ENCODE data around the gene ZDHHC23. TPM values are rescaled to one million over a fixed set of nuclear protein-coding genes. Genes with fewer than 3 reads are reported as not detected.

The ZDHHC23 gene
- total RNA-seq, 4 donors from 2014 or later = 15.7 to 27.2 (median 25.2) TPM

GRCh38 chr3:114011059-114011797 is 63.4 kb downstream of the ZDHHC23 start:
- Histone ChIP-seq H3K36me3 (no peaks in the 10 kb centered on the region), H3K4me1 (no peaks in the 10 kb centered on the region), H3K4me3 (peak overlapping the region in 1 of 4 donors; percentile 12), H3K9me3 (no peaks in the 10 kb centered on the region), H3K27me3 (no peaks in the 10 kb centered on the region), H3K27ac (peak overlapping the region in 1 of 4 donors; percentile 14)
- DNase-seq = no peak
- TF ChIP-seq CTCF (IDR thresholded peaks at IDR 0.05) = no peak
- no peak for TF ChIP-seq POLR2A (IDR thresholded peaks at IDR 0.05)

Other genes with a start within 250 kb of the ZDHHC23 start
- gene NAA50, start 201.8 kb upstream of the ZDHHC23 start, total RNA-seq = 10 to 100 TPM; 46.2 to 85.9 (median 62.6) TPM
- 10 to 100 TPM; 23.4 to 43.6 (median 28.7) TPM for gene ATP6V1A, start 201.0 kb upstream of the ZDHHC23 start, total RNA-seq
- gene GRAMD1C, start 109.2 kb upstream of the ZDHHC23 start, total RNA-seq = 10 to 100 TPM; 20.6 to 48.0 (median 30.0) TPM
- 10 to 100 TPM in 1 of 4 donors, 1 to 10 TPM in 3; 3.3 to 25.6 (median 7.4) TPM for gene CCDC191, start 108.5 kb downstream of the ZDHHC23 start, total RNA-seq
- 10 to 100 TPM; 12.2 to 44.2 (median 26.2) TPM for gene QTRT2, start 108.7 kb downstream of the ZDHHC23 start, total RNA-seq
- gene DRD3, start 231.0 kb downstream of the ZDHHC23 start, total RNA-seq = not detected

Data from Peyer's patch (tissue), 4 donors.